PC-3 (cell line): ENCODE measurements around the gene FMNL2.

ENCODE experiments used
- CTCF ChIP-seq: fragments of 300-600 bp; sonication (generic); conservative IDR thresholded peaks from 2 replicates; pipeline ENCODE4 v1.5.1; 2017; ENCODE audit warnings: antibody characterized with exemption, low read depth, mild to moderate bottlenecking, low read length
- EZH2 ChIP-seq: fragments of 300-600 bp; sonication (generic); IDR thresholded peaks from one replicate; pipeline ENCODE4 v1.6.1; 2017; ENCODE audit warnings: antibody characterized with exemption, mild to moderate bottlenecking, low read length; ENCODE audit not compliant: unreplicated experiment
- EZH2phosphoT487 ChIP-seq: fragments of 300-600 bp; sonication (generic); IDR thresholded peaks from 2 replicates; pipeline ENCODE4 v1.6.1; 2018; ENCODE audit warnings: mild to moderate bottlenecking, antibody characterized with exemption, low read length, borderline replicate concordance

GRCh38 chr2:152342259-152343046, 7.5 kb downstream of the FMNL2 start:
- TF ChIP-seq CTCF (no peak), EZH2 (no peak), EZH2phosphoT487 (no peak)
